H1 (cell line): ENCODE data around the gene C14orf132. TPM values are rescaled to one million over a fixed set of nuclear protein-coding genes. Genes with fewer than 3 reads are reported as not detected.

Experiments used
- CHD1 ChIP-seq: IDR thresholded peaks from 2 replicates; pipeline ENCODE4 v1.6.1; 2012; ENCODE audit warnings: low read depth, low read length, improper control_type of control experiment
- CHD2 ChIP-seq: IDR thresholded peaks from 2 replicates; pipeline ENCODE4 v1.6.1; 2012; ENCODE audit warnings: low read length, improper control_type of control experiment
- CTCF ChIP-seq, 3 experiments: IDR thresholded peaks; 1 replicate in 2 of 3; 2 replicates in 1 of 3; pipeline versions ENCODE4 v1.5.1 to v1.6.1; 2011; ENCODE audit warnings: low read length in 3 of 3, mild to moderate bottlenecking in 3 of 3, inconsistent platforms in 2 of 3, low read depth in 1 of 3, moderate library complexity in 1 of 3; ENCODE audit not compliant: insufficient read depth in 1 of 3; ENCODE audit errors: control extremely low read depth in 1 of 3
- JUN ChIP-seq: IDR thresholded peaks from 2 replicates; pipeline ENCODE4 v1.6.1; 2011; ENCODE audit warnings: low read depth, mild to moderate bottlenecking, improper control_type of control experiment, low read length
- KDM4A ChIP-seq: IDR thresholded peaks from one replicate; pipeline ENCODE4 v1.7.1; 2012; ENCODE audit warnings: low read depth, mild to moderate bottlenecking, moderate library complexity, low read length, inconsistent platforms; ENCODE audit not compliant: severe bottlenecking
- MAFK ChIP-seq: IDR thresholded peaks from 2 replicates; pipeline ENCODE4 v1.6.1; 2012; ENCODE audit warnings: low read depth, mild to moderate bottlenecking, improper control_type of control experiment, low read length
- SP2 ChIP-seq: IDR thresholded peaks from 2 replicates; pipeline ENCODE4 v1.6.1; 2012; ENCODE audit warnings: mild to moderate bottlenecking, low read length, inconsistent platforms
- polyA plus RNA-seq, 7 experiments: library from polyadenylated mRNA; depleted of rRNA in 3 of 7; stranded (reverse) in 5 of 7; unstranded in 2 of 7; fragments of >200 nt in 5 of 7; fragments of 200-250 nt in 2 of 7; gene quantifications; 1 replicate in 5 of 7; 2 replicates in 1 of 7; 4 replicates in 1 of 7; pipeline versions ENCODE4 v1.2.1 to v1.2.3, GENCODE V29; 2011 to 2013; ENCODE audit warnings: missing spikeins in 2 of 7, mixed read lengths in 2 of 7
- total RNA-seq: library from RNA; stranded (reverse); fragmentation: NEBNext Ultra II Directional; extraction: Animal tissue kit (Norgen Biotek cat#: 25700); gene quantifications from 2 replicates; pipeline ENCODE4 v1.2.1, GENCODE V29; 2021

C14orf132 gene
- total and polyA plus RNA-seq, 2 of the 8 experiments (the other 6 are each of a cell fraction or from before 2014, with no cell fraction given): 11.7 to 32.5 TPM

GRCh38 chr14:96038920-96039632 is at the start of gene C14orf132 (continued):
- TF ChIP-seq CTCF (IDR thresholded peaks at IDR 0.05; ENCODE audit: control extremely low read depth in 1 of 3, insufficient read depth in 1 of 3, low read depth in 1 of 3, low read length in 3 of 3) (no peak), JUN (no peak), MAFK (no peak), KDM4A (peak; percentile 92), CHD1 (no peak), SP2 (no peak), CHD2 (no peak)
